Hepatic stellate cell (primary cell): ENCODE data around the gene KREMEN2.
A peak's percentile ranks its signal among the peaks of the same experiment; 100 is the strongest.
"Not testable (repeated sequence)": the region's sequence is repeated elsewhere in the genome, so short reads cannot be mapped to it uniquely, and the experiment has no call there.

Source experiments
- DNase-seq: peaks from one replicate; pipeline ENCODE4 v3.0.0; 2011; ENCODE audit warnings: low spot score

KREMEN2 gene

GRCh38 chr16:2963723-2964474 is at the start of gene KREMEN2:
Gene KREMEN2 (plus strand): TSS chr16:2964275. CDS start chr16:2964521, 246 bp downstream.
- DNase-seq = no peak

GRCh38 chr16:2915196-2915929 is 48.7 kb upstream of the KREMEN2 start:
- no peak for DNase-seq

- DNase-seq = peak; percentile 59
Observed at GRCh38 chr16:2919511-2920255, 44.4 kb upstream of the KREMEN2 start.

- DNase-seq = no peak
Observed at GRCh38 chr16:2923481-2923880, 40.6 kb upstream of the KREMEN2 start.

DNA sequence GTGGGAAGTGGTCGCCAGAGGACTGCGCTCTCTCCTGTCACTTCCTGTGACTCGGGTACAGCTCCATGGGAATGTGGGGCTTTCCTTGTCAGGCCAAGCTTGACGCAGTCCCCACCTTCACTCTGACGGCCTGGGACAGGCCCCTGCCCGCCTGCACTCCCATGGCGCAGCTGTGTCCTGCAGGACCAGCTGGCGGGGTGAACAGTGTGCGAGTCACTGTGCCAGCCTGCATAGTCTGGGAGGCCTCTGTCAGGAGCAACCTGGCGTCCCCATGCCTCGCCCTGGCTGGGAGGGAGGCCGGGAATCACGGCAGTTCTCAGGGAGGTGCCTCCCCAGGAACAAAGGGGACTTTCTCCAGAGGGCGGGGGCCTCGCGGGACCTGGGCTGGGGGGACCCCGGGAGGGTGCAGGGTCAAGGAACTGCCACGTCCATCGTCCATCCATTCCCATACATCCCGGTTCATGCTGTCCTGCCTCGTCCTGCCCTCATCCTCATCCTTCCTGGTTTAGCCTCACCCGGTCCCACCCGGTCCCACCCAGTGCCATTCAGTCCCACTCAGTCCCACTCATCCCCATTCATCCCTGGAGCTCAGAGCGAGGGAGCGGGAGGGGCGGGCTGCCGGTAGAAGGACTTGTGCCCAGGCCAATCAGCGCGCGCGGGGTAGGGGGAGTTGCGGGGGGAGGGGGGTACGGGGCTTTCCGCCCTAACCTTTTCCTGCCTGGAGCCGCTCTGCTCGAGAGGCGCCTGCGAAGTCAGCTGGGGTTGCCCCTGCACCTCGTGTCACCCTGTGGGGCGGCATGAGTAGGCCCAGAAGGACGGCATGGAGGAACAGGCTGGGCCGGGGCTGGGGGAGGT is 38.9 kb upstream of the KREMEN2 start:
- DNase-seq = no peak

- no peak for DNase-seq
Observed at GRCh38 chr16:2925951-2926649, 38.0 kb upstream of the KREMEN2 start.

DNA sequence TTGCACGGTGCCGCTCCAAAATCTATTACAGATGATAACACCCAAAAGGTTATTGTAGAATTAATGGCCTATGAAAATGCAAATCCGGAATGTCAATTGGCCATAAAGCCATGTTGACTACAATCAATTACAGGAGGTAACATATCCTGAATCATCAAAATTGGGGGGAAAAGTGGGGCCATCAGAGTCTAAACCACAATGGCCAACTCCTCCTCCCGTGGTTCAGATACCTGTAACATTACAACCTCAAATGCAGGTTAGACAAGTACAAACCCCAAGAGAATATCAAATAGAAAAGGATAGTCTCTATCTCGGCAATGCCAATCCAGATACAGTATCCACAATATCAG is 37.5 kb upstream of the KREMEN2 start:
- no peak for DNase-seq

GRCh38 chr16:2927010-2927646 is 36.9 kb upstream of the KREMEN2 start:
- DNase-seq = peak; percentile 74

DNA sequence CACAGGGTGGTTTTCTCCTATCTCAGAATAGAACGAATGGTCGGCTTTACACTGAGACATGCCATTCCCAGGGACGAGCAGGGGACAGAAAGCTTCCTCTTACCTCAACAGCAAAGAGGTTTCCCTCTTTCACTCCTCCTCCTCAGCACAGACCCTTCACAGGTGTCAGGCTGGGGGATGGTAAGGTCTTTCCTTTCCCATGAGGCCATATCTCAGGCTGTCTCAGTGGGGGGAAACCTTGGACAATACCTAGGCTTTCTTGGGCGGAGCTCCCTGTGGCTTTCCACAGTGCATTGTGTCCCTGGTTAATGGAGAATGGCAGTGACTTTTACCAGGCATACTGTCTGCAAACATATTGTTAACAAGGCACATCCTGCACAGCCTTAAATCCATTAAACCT is 35.9 kb upstream of the KREMEN2 start:
- DNase-seq = not testable (repeated sequence)

GRCh38 chr16:2928796-2929195 is 35.3 kb upstream of the KREMEN2 start:
- no peak for DNase-seq

DNA sequence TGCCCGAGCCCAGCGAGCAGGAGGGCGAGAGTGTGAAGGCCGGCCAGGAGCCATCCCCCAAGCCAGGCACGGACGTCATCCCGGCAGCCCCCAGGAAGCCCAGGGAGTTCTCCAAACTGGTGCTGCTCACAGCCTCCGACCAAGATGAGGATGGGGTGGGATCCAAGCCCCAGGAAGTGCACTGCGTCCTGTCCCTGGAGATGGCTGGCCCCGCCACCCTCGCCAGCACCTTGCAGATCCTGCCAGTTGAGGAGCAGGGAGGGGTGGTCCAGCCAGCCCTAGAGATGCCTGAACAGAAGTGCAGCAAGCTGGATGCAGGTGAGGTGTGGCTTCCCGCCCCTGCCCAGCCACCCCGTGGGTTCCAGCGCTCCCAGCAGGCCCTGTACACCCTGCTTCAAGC is 34.4 kb upstream of the KREMEN2 start:
- no peak for DNase-seq

GRCh38 chr16:2930236-2930635 is 33.8 kb upstream of the KREMEN2 start:
- no peak for DNase-seq

DNA sequence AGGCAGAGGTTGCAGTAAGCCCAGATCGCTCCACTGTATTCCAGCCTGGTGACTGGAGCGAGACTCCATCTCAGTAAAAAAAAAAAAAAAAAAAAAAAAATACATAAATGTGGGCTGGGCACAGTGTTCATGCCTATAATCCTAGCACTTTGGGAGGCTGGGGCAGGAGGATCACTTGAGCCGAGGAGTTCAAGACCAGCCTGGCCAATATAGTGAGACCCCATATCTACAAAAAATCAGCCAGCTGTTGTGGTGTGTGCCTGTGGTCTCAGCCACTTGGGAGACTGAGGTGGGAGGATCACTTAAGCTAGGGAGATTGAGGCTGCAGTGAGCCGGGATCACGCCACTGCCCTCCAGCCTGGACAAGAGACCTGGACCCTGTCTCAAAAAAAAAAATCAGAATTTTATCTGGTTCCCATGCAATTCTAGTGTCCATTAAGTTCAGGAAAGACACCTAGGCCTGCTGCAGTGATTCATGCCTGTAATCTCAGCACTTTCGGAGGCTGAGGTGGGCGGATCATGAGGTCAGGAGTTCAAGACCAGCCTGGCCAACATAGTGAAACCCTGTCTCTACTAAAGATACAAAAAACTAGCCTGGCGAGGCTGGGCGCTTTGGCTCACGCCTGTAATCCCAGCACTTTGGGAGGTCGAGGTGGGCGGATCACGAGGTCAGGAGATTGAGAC is 32.7 kb upstream of the KREMEN2 start:
- not testable (repeated sequence) for DNase-seq

GRCh38 chr16:2933136-2933535 is 30.9 kb upstream of the KREMEN2 start:
- no peak for DNase-seq

GRCh38 chr16:2933701-2934100 is 30.4 kb upstream of the KREMEN2 start:
- no peak for DNase-seq

- no peak for DNase-seq
Observed at GRCh38 chr16:2934450-2934849, 29.6 kb upstream of the KREMEN2 start.

GRCh38 chr16:2936436-2937011 is 27.6 kb upstream of the KREMEN2 start:
- no peak for DNase-seq

GRCh38 chr16:2937170-2937569 is 26.9 kb upstream of the KREMEN2 start:
- DNase-seq = no peak

GRCh38 chr16:2938206-2938605 is 25.9 kb upstream of the KREMEN2 start:
- no peak for DNase-seq

DNA sequence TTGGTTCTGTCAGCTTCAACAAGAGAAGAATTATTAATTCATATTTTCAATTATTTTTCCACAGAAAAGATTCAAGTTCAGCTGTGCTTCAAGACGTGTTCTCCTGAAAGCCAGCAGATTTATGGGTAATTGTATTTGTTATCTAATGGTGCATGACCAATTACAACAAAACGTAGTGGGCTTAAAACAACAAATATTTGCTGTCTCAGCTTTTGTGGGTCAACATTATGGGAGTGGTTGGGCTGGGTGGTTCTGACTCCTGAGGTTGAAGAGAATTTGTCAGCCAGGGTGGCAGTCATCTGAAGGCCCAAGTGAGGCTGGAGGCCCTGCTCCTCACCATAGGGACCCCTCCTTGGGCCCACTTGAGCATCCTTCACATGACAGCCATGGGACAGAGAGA is 24.1 kb upstream of the KREMEN2 start:
- no peak for DNase-seq
